Measurements from ENCODE around the gene CADM2. TPM values are rescaled to one million over a fixed set of nuclear protein-coding genes. Genes with fewer than 3 reads are reported as not detected.

Gene CADM2
- total RNA-seq, 1 experiment from 2014 or later, result not detected

DNA sequence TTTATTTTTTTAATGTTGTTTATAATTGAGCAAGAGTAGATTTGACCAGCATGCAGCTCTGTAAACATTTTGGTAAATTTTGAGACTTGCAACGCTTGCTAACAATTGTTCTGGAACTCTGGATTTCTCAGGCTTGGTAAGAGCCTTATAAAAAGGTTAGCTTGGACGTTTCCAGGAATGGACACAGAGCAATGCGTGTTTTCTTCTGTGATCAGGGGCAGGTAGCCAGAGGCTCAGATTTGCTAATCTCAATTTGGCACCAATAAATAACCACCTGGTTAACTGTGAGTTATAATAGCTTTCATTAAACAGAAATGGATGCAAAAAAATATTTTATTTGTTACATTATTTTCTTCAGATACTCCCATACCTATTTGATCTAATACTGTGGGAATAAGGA lies 39.8 kb downstream of the CADM2 start:
- Mint-ChIP-seq H3K4me3 (ENCODE audit: unreplicated experiment) (no peak overlapping the region), H3K4me1 (ENCODE audit: low read depth, unreplicated experiment) (no peaks in the 10 kb centered on the region), H3K27me3 (ENCODE audit: insufficient read depth, unreplicated experiment) (no peaks in the 10 kb centered on the region), H3K9me3 (ENCODE audit: unreplicated experiment) (no peaks in the 10 kb centered on the region), H3K27ac (ENCODE audit: unreplicated experiment) (no peak overlapping the region), H3K36me3 (ENCODE audit: insufficient read depth, unreplicated experiment) (no peaks in the 10 kb centered on the region)
- no peak for DNase-seq
- H3K9me3 ChIP-seq, result no peaks in the 10 kb centered on the region
- H3K4me1 ChIP-seq, result no peaks in the 10 kb centered on the region
- H3K4me3 ChIP-seq (ENCODE audit: low read depth, low read length), result no peak overlapping the region
- TF ChIP-seq, protein P1, sequence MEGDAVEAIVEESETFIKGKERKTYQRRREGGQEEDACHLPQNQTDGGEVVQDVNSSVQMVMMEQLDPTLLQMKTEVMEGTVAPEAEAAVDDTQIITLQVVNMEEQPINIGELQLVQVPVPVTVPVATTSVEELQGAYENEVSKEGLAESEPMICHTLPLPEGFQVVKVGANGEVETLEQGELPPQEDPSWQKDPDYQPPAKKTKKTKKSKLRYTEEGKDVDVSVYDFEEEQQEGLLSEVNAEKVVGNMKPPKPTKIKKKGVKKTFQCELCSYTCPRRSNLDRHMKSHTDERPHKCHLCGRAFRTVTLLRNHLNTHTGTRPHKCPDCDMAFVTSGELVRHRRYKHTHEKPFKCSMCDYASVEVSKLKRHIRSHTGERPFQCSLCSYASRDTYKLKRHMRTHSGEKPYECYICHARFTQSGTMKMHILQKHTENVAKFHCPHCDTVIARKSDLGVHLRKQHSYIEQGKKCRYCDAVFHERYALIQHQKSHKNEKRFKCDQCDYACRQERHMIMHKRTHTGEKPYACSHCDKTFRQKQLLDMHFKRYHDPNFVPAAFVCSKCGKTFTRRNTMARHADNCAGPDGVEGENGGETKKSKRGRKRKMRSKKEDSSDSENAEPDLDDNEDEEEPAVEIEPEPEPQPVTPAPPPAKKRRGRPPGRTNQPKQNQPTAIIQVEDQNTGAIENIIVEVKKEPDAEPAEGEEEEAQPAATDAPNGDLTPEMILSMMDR (IDR thresholded peaks at IDR 0.05; ENCODE audit: insufficient read depth in 1 of 2, low read depth in 1 of 2, low read length in 1 of 2, severe bottlenecking in 1 of 2, unreplicated experiment in 1 of 2), result no peak
- no peaks in the 10 kb centered on the region for H3K27me3 ChIP-seq (replicated peaks; ENCODE audit: control insufficient read depth, insufficient read depth, low read length)
- POLR2A ChIA-PET, result no interaction called here
- CTCF ChIA-PET, result no interaction called here
- no peaks in the 10 kb centered on the region for H3K36me3 ChIP-seq (ENCODE audit: control insufficient read depth, insufficient read depth, low read length)
- no TSS peak for BruUV-seq (replicated peaks)
- intact Hi-C loops (cut with micrococcal nuclease; ENCODE audit: unreplicated experiment), result no loop called here

DNA sequence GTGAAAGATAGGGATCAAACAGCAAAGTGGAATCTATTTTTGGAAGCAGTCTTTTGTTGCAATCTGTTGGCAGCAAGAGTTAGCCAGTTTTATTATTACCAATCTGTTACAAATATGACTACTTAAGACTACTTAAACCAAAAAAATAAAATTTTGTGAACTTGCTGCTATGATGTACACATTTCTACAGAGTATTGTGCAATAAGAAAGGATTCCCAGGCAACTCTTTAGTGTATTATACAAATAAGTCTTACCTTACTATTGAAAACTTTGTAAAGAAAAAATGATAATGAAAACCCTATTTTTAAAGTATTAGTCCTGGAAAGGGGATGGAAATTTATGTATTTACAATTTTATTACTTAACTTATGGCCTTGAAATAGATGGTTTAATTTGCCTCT lies 44.7 kb downstream of the CADM2 start:
- BruUV-seq (replicated peaks), result no TSS peak

DNA sequence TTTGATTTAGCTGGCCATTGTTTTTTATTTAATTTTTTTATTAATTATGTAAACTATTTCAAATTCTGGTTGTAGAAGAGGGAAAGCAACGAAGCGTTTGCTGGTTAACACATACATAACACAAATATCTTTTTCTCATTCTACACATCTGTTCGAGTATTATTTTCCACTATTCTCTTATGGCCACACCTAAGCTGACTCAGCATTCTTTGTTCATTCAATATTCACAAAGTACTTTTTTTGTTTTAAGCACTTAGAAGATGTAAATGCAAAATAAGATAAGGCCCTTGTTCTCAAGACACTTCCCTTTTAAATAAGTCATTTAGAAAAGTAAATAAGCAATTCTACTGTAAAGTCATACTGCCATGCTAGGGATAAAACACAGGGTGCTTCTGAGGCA lies 45.4 kb downstream of the CADM2 start:
- H3K4me3 ChIP-seq (ENCODE audit: low read depth, low read length), result no peak overlapping the region
- H3K36me3 ChIP-seq (ENCODE audit: control insufficient read depth, insufficient read depth, low read length), result no peaks in the 10 kb centered on the region
- H3K36me3 Mint-ChIP-seq (ENCODE audit: insufficient read depth, unreplicated experiment), result no peaks in the 10 kb centered on the region
- H3K9me3 Mint-ChIP-seq (ENCODE audit: unreplicated experiment), result no peaks in the 10 kb centered on the region
- ChIA-PET CTCF (no interaction called here), POLR2A (no interaction called here)
- intact Hi-C loops (cut with micrococcal nuclease; ENCODE audit: unreplicated experiment), result no loop called here
- no peaks in the 10 kb centered on the region for H3K27me3 ChIP-seq (replicated peaks; ENCODE audit: control insufficient read depth, insufficient read depth, low read length)
- H3K4me1 Mint-ChIP-seq (ENCODE audit: low read depth, unreplicated experiment), result no peaks in the 10 kb centered on the region
- no peaks in the 10 kb centered on the region for H3K9me3 ChIP-seq
- DNase-seq, result no peak
- no TSS peak for BruUV-seq (replicated peaks)
- TF ChIP-seq, protein P1 (IDR thresholded peaks at IDR 0.05; ENCODE audit: insufficient read depth in 1 of 2, low read depth in 1 of 2, low read length in 1 of 2, severe bottlenecking in 1 of 2, unreplicated experiment in 1 of 2), result no peak
- H3K4me3 Mint-ChIP-seq (ENCODE audit: unreplicated experiment), result no peak overlapping the region
- no peaks in the 10 kb centered on the region for H3K27me3 Mint-ChIP-seq (ENCODE audit: insufficient read depth, unreplicated experiment)
- no peak overlapping the region for H3K27ac Mint-ChIP-seq (ENCODE audit: unreplicated experiment)
- H3K4me1 ChIP-seq, result no peaks in the 10 kb centered on the region

More for the DNA sequence above, 44.7 kb downstream of the CADM2 start:
- DNase-seq, result no peak
- H3K4me1 Mint-ChIP-seq (ENCODE audit: low read depth, unreplicated experiment), result no peaks in the 10 kb centered on the region
- H3K27me3 ChIP-seq (replicated peaks; ENCODE audit: control insufficient read depth, insufficient read depth, low read length), result no peaks in the 10 kb centered on the region
- CTCF ChIA-PET, result no interaction called here
- intact Hi-C loops (cut with micrococcal nuclease; ENCODE audit: unreplicated experiment), result no loop called here
- no peak overlapping the region for H3K4me3 Mint-ChIP-seq (ENCODE audit: unreplicated experiment)
- no peak overlapping the region for H3K27ac Mint-ChIP-seq (ENCODE audit: unreplicated experiment)
- H3K36me3 Mint-ChIP-seq (ENCODE audit: insufficient read depth, unreplicated experiment), result no peaks in the 10 kb centered on the region
- no peaks in the 10 kb centered on the region for H3K4me1 ChIP-seq
- no peaks in the 10 kb centered on the region for H3K9me3 ChIP-seq
- no peaks in the 10 kb centered on the region for H3K27me3 Mint-ChIP-seq (ENCODE audit: insufficient read depth, unreplicated experiment)
- H3K4me3 ChIP-seq (ENCODE audit: low read depth, low read length), result no peak overlapping the region
- no peaks in the 10 kb centered on the region for H3K9me3 Mint-ChIP-seq (ENCODE audit: unreplicated experiment)
- TF ChIP-seq, protein P1 (IDR thresholded peaks at IDR 0.05; ENCODE audit: insufficient read depth in 1 of 2, low read depth in 1 of 2, low read length in 1 of 2, severe bottlenecking in 1 of 2, unreplicated experiment in 1 of 2), result no peak
- H3K36me3 ChIP-seq (ENCODE audit: control insufficient read depth, insufficient read depth, low read length), result no peaks in the 10 kb centered on the region
- POLR2A ChIA-PET, result no interaction called here

All from Caco-2 (cell line).